ENCODE measurements around the gene CCDC171.

Gene CCDC171

DNA sequence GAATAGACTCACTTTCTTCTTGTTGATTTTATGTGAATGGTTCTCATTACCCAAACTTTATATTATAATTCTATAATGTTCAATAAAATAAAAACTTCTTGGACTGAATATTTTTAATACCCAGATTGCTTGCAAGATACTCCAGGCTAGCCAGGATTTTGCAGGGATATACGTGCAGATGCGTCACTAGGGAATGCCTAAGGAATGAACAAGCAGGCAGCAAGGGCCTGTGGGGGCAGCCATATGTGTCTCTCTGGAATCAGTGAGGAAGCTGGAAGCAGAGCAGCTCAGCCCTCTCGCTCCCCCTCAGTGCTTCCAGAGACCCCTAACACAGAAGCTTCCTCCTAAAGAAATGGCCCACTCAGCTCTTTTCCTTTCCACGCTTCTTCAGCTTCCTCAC, 457.4 kb downstream of the CCDC171 start:
- DNase-seq, result no peak

DNA sequence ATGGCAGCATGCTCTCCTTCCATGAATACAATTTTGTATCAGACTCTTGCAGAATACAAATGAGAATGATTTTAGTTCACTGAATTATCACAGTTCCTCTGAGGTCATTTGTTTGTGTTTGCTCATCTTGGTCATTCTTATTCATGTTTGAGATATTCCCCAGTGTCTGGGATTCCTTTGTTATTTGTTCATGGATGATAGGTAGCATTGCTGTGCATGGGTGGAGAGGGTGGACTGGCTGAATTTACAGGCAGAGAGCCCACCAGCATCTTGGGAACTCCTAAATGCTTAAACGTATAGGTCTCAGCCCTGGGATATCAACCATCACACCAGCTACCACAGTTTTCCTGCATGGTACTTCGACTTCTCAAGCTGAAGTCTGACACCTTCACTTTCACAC, 459.8 kb downstream of the CCDC171 start:
- no peak for DNase-seq

DNA sequence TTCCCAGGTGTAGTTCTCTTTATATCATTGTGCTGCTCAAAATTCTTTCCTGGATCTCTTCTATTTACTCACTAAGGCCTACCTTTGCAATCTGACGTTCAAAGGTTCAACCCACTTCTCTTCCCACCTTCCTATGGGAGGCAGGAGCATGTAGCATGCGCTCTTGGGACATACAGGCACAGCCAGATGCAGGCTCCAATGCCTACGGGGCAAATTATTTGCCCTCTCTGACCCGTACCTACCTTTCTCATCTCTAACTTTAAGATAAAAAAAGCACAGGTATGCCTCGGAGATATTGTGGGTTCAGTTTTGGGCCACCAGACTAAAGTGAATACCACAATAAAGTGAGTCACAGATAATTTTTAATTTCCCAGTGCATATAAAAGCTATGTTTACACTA, 460.5 kb downstream of the CCDC171 start:
- DNase-seq, result no peak

GRCh38 chr9:16013826-16014225, 461.0 kb downstream of the CCDC171 start:
- no peak for DNase-seq

GRCh38 chr9:16022228-16022627, 469.4 kb downstream of the CCDC171 start:
- no peak for DNase-seq

DNA sequence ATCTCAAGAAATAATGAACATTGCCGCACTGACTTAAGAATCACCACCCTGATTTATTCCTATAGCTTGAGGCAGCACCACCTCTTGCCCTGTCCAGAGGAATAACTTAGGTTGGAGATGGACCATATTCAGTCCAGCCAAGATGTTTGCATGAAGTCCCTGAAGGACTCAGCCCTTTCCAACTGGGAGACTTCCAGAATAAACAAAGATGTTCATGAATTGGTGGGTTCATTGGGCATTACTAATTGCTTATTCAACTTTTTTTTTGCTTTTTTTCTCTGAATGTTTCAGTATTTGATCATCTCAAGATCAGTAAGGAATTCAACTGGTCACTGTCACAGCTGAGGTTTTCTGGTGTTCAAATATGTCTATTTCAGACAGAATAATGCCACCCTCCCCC, 470.6 kb downstream of the CCDC171 start:
- DNase-seq, result no peak

Measured in stimulated activated CD8-positive, alpha-beta memory T cell treated with anti-CD3 and anti-CD28 coated beads, Interleukin-4, amount 100 ng/mL, for 48 hours (primary cell).